ENCODE data around the gene LOXHD1.

Gene LOXHD1

DNA sequence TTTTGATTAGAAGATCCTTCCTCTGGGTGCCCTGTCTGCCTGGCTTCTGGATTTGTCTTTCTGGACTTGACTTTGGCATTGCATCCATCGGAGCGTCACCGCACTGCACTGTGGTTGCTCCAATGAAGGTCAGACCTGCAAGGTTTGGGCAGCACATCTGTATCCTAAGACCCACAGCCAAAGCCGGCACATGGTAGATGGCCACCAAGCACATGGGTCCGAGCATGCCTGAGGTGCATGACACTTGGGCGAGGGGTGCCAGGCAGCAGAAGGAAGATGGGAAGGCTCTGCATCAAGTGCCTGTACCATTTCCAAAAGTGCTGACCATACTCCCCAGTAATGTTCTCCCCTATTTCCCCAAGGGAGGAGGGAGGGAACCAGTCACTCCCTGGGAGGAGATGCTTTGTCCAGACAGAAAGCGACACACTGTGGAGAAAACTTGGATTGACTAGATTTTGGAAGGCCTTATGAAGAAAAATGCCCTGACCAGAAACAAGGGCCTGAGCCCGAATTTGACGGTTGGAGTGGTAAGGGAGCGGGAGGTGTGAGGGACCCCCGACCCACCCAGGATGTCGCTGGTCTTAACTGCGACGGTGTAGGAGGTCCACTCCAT, 149.9 kb downstream of the LOXHD1 start:
- H3K4me1 ChIP-seq (ENCODE audit: control insufficient read depth, insufficient read depth, low read length): no peaks in the 10 kb centered on the region
- CTCF ChIA-PET: interaction anchor here (0.6 to 0.7 kb wide), 3 partner anchors 204 to 912 kb away, joined by 3 read pairs; no protein-coding TSS in a partner anchor
- TF ChIP-seq ZFHX2 (tag by site-specific recombination; conservative IDR thresholded peaks at IDR 0.05): no peak
- no peak for TF ChIP-seq ZNF473 (tag by site-specific recombination; IDR thresholded peaks at IDR 0.05)
- TF ChIP-seq, protein P1, sequence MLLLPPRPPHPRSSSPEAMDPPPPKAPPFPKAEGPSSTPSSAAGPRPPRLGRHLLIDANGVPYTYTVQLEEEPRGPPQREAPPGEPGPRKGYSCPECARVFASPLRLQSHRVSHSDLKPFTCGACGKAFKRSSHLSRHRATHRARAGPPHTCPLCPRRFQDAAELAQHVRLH (tag by site-specific recombination; IDR thresholded peaks at IDR 0.05): no peak
- TF ChIP-seq ZBTB8A (tag by site-specific recombination; IDR thresholded peaks at IDR 0.05): no peak
- TF ChIP-seq, protein P2, sequence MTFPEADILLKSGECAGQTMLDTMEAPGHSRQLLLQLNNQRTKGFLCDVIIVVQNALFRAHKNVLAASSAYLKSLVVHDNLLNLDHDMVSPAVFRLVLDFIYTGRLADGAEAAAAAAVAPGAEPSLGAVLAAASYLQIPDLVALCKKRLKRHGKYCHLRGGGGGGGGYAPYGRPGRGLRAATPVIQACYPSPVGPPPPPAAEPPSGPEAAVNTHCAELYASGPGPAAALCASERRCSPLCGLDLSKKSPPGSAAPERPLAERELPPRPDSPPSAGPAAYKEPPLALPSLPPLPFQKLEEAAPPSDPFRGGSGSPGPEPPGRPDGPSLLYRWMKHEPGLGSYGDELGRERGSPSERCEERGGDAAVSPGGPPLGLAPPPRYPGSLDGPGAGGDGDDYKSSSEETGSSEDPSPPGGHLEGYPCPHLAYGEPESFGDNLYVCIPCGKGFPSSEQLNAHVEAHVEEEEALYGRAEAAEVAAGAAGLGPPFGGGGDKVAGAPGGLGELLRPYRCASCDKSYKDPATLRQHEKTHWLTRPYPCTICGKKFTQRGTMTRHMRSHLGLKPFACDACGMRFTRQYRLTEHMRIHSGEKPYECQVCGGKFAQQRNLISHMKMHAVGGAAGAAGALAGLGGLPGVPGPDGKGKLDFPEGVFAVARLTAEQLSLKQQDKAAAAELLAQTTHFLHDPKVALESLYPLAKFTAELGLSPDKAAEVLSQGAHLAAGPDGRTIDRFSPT (tag by site-specific recombination; IDR thresholded peaks at IDR 0.05): no peak
- no peak for TF ChIP-seq ZEB2 (tag by site-specific recombination; IDR thresholded peaks at IDR 0.05)
- TF ChIP-seq ZNF639 (tag by site-specific recombination; IDR thresholded peaks at IDR 0.05): no peak
- no peak for TF ChIP-seq ZNF239 (tag by site-specific recombination; IDR thresholded peaks at IDR 0.05)
- TF ChIP-seq BCL11B (tag by site-specific recombination; IDR thresholded peaks at IDR 0.05; ENCODE audit: low read depth): no peak
- no peak for TF ChIP-seq PRDM2 (tag by site-specific recombination; IDR thresholded peaks at IDR 0.05; ENCODE audit: borderline replicate concordance)
- TF ChIP-seq ZNF596 (tag by site-specific recombination; IDR thresholded peaks at IDR 0.05): no peak
- TF ChIP-seq YY2 (tag by site-specific recombination; IDR thresholded peaks at IDR 0.05): no peak
- TF ChIP-seq ZNF10 (tag by site-specific recombination; IDR thresholded peaks at IDR 0.05): no peak
- no peak for TF ChIP-seq ZFP41 (tag by site-specific recombination; IDR thresholded peaks at IDR 0.05; ENCODE audit: borderline replicate concordance)
- H3K27ac ChIP-seq (ENCODE audit: extremely low read depth, low read depth, low read length): no peak overlapping the region
- no peaks in the 10 kb centered on the region for H3K36me3 ChIP-seq (ENCODE audit: control insufficient read depth in 2 of 2, insufficient read depth in 1 of 2, low read length in 2 of 2)
- POLR2A ChIA-PET: no interaction called here
- H3K4me3 ChIP-seq (ENCODE audit: low read depth, low read length): no peak overlapping the region
- no peaks in the 10 kb centered on the region for H3K9me3 ChIP-seq (ENCODE audit: control insufficient read depth, insufficient read depth, low read depth, low read length)

GRCh38 chr18:46502444-46502843, 154.6 kb downstream of the LOXHD1 start:
- ChIA-PET POLR2A (no interaction called here), CTCF (interaction anchor here (0.7 to 1.0 kb wide), 2 partner anchors 20 to 155 kb away, joined by 3 to 4 read pairs; no protein-coding TSS in a partner anchor)
- H3K36me3 ChIP-seq (ENCODE audit: control insufficient read depth in 2 of 2, insufficient read depth in 1 of 2, low read length in 2 of 2): no peaks in the 10 kb centered on the region

More at GRCh38 chr18:46502444-46502843, 154.6 kb downstream of the LOXHD1 start:
- no peak overlapping the region for H3K4me3 ChIP-seq (ENCODE audit: low read depth, low read length)
- TF ChIP-seq ZNF274 (IDR thresholded peaks at IDR 0.05; ENCODE audit: low read length) (no peak), ZNF274 (tag by site-specific recombination; IDR thresholded peaks at IDR 0.05; ENCODE audit: borderline replicate concordance) (no peak)
- TF ChIP-seq, protein P3, sequence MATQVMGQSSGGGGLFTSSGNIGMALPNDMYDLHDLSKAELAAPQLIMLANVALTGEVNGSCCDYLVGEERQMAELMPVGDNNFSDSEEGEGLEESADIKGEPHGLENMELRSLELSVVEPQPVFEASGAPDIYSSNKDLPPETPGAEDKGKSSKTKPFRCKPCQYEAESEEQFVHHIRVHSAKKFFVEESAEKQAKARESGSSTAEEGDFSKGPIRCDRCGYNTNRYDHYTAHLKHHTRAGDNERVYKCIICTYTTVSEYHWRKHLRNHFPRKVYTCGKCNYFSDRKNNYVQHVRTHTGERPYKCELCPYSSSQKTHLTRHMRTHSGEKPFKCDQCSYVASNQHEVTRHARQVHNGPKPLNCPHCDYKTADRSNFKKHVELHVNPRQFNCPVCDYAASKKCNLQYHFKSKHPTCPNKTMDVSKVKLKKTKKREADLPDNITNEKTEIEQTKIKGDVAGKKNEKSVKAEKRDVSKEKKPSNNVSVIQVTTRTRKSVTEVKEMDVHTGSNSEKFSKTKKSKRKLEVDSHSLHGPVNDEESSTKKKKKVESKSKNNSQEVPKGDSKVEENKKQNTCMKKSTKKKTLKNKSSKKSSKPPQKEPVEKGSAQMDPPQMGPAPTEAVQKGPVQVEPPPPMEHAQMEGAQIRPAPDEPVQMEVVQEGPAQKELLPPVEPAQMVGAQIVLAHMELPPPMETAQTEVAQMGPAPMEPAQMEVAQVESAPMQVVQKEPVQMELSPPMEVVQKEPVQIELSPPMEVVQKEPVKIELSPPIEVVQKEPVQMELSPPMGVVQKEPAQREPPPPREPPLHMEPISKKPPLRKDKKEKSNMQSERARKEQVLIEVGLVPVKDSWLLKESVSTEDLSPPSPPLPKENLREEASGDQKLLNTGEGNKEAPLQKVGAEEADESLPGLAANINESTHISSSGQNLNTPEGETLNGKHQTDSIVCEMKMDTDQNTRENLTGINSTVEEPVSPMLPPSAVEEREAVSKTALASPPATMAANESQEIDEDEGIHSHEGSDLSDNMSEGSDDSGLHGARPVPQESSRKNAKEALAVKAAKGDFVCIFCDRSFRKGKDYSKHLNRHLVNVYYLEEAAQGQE (tag by site-specific recombination; IDR thresholded peaks at IDR 0.05): peak; percentile 92
- no peaks in the 10 kb centered on the region for H3K4me1 ChIP-seq (ENCODE audit: control insufficient read depth, insufficient read depth, low read length)
- no peaks in the 10 kb centered on the region for H3K9me3 ChIP-seq (ENCODE audit: control insufficient read depth, insufficient read depth, low read depth, low read length)
- no peak overlapping the region for H3K27ac ChIP-seq (ENCODE audit: extremely low read depth, low read depth, low read length)

All from HEK293 (cell line).